HFF-Myc (cell line): ENCODE data around the gene ATOH7.

Source experiments
- DNase-seq: peaks from one replicate; pipeline ENCODE4 v3.0.0-alpha.2; 2011; ENCODE audit warnings: low read depth; ENCODE audit errors: extremely low read depth
- H3K4me3 ChIP-seq: replicated peaks from 2 replicates; pipeline ENCODE4 v1.5.1; 2011; ENCODE audit warnings: low read depth, mild to moderate bottlenecking, control low read depth, low read length
- CTCF ChIP-seq: IDR thresholded peaks from 2 replicates; pipeline ENCODE4 v1.5.1; 2012; ENCODE audit warnings: mild to moderate bottlenecking, low read depth, low read length, control low read depth; ENCODE audit errors: missing control alignments

Gene ATOH7

DNA sequence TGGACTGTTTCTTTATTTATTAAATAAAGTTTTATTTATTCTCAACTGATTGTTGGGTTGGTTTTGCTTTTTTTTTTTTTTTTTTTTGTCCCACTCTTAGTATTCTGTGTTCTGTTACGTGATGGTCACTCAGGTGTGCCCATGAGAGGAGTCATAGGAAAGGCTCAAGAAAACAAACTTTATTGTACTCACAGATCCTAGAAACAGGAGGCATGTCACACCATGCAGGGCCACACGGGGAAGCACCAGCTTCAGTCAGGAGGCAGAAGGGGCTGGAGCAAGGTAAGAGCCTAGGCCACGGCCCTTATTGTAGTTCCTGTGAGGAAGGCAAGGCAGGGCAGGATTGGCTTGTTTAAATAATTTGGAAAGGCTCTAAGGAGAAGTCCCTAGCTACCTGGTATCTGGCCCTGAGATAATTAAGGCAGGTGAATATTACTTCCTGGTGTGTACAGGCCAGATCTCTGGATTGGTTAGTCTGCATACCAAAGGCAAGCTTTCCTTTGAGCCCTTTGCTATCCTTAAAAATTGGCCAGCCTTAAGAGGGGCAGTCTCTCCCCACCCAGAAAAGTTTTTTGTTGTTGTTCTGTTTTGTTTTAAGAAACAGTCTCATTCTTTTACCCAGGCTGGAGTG lies 8.3 kb downstream of the ATOH7 start:
- DNase-seq: no peak
- TF ChIP-seq CTCF: no peak
- no peak overlapping the region for H3K4me3 ChIP-seq

GRCh38 chr10:68222391-68222790 lies 9.5 kb downstream of the ATOH7 start:
- no peak for DNase-seq
- no peak overlapping the region for H3K4me3 ChIP-seq
- TF ChIP-seq CTCF: no peak

GRCh38 chr10:68221196-68221595 lies 10.7 kb downstream of the ATOH7 start:
- no peak overlapping the region for H3K4me3 ChIP-seq
- no peak for DNase-seq
- TF ChIP-seq CTCF: no peak

GRCh38 chr10:68218786-68219185 lies 13.1 kb downstream of the ATOH7 start:
- TF ChIP-seq CTCF: no peak
- DNase-seq: no peak
- H3K4me3 ChIP-seq: no peak overlapping the region

- H3K4me3 ChIP-seq: no peak overlapping the region
- TF ChIP-seq CTCF: peak; percentile 48
- DNase-seq: peak; percentile 35
Observed at GRCh38 chr10:68212721-68213352, 19.1 kb downstream of the ATOH7 start.

DNA sequence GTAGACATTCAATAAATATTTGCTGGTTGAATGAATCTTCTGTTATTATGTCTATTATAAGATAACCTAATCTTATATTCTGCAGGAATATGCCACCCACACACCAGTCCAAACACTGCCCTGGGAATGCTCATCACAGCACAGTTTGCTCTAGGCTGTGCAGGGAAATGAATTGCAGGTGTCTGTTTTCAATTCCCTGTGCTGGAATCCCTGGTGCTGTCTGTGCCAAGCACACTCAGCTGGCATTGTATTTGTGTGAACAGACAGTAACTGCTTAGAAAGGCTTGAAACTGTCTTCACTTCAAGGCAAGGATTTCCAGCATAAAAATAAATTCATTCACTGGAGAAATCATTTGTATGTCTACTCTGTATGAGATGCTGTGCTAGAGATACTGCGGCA lies 20.2 kb downstream of the ATOH7 start:
- no peak for TF ChIP-seq CTCF
- H3K4me3 ChIP-seq: no peak overlapping the region
- DNase-seq: no peak
